DMS 273 treated with DMSO at 0.1 percent for 48 hours (cell line): ENCODE data around the gene NEK6.
A peak's percentile ranks its signal among the peaks of the same experiment; 100 is the strongest.
"Not testable (repeated sequence)": the region's sequence is repeated elsewhere in the genome, so short reads cannot be mapped to it uniquely, and the experiment has no call there.

Experiments used
- DNase-seq: peaks from one replicate; lab custom pipeline; 2025; lab: John Stamatoyannopoulos, UW

NEK6 gene

GRCh38 chr9:124228516-124228915 is 29.2 kb upstream of the NEK6 start:
- no peak for DNase-seq

- DNase-seq, result no peak
Measured at GRCh38 chr9:124231095-124231737, 26.5 kb upstream of the NEK6 start.

- no peak for DNase-seq
Measured at GRCh38 chr9:124238546-124239140, 19.1 kb upstream of the NEK6 start.

GRCh38 chr9:124239249-124240073 is 18.3 kb upstream of the NEK6 start:
- no peak for DNase-seq

- DNase-seq, result peak; percentile 76
Measured at GRCh38 chr9:124242331-124243194, 15.2 kb upstream of the NEK6 start.

GRCh38 chr9:124247393-124247792 is 10.4 kb upstream of the NEK6 start:
- not testable (repeated sequence) for DNase-seq

GRCh38 chr9:124248066-124248465 is 9.7 kb upstream of the NEK6 start:
- DNase-seq, result no peak

GRCh38 chr9:124248960-124249359 is 8.8 kb upstream of the NEK6 start:
- peak; percentile 78 for DNase-seq

- DNase-seq, result no peak
Measured at GRCh38 chr9:124251204-124251603, 6.5 kb upstream of the NEK6 start.

- no peak for DNase-seq
Measured at GRCh38 chr9:124251605-124252378, 6.0 kb upstream of the NEK6 start.

GRCh38 chr9:124252878-124253277 is 4.9 kb upstream of the NEK6 start:
- not testable (repeated sequence) for DNase-seq

- DNase-seq, result no peak
Measured at GRCh38 chr9:124254261-124254682, 3.5 kb upstream of the NEK6 start.

- DNase-seq, result no peak
Measured at GRCh38 chr9:124255222-124255621, 2.5 kb upstream of the NEK6 start.

GRCh38 chr9:124256517-124257069 is 1.2 kb upstream of the NEK6 start:
- DNase-seq, result peak; percentile 32

GRCh38 chr9:124257070-124257843 is 492 bp upstream of the NEK6 start:
- no peak for DNase-seq

GRCh38 chr9:124258607-124259157 is 933 bp downstream of the NEK6 start:
- no peak for DNase-seq

GRCh38 chr9:124259158-124259808 is 1.5 kb downstream of the NEK6 start:
- DNase-seq, result peak; percentile 26

- DNase-seq, result no peak
Measured at GRCh38 chr9:124260769-124261603, 3.2 kb downstream of the NEK6 start.
